SJCRH30 (cell line): ENCODE measurements around the gene CPA4. TPM values are rescaled to one million over a fixed set of nuclear protein-coding genes. Genes with fewer than 3 reads are reported as not detected.

Source experiments
- DNase-seq, 2 experiments: peaks; one replicate each; pipeline ENCODE4 v3.0.0-alpha.2; 2015 to 2020
- H3K27ac ChIP-seq: fragments of 250-450 bp; sonication (Bioruptor Pico); 2 replicates; pipeline ENCODE4 v1.5.1; 2020; ENCODE audit warnings: mild to moderate bottlenecking, moderate library complexity
- H3K27me3 ChIP-seq: fragments of 250-450 bp; sonication (Bioruptor Pico); 2 replicates; pipeline ENCODE4 v1.5.1; 2020; ENCODE audit warnings: mild to moderate bottlenecking, moderate library complexity
- H3K36me3 ChIP-seq: fragments of 250-450 bp; sonication (Bioruptor Pico); 2 replicates; pipeline ENCODE4 v1.5.1; 2020; ENCODE audit warnings: mild to moderate bottlenecking, moderate library complexity
- H3K4me1 ChIP-seq: fragments of 250-450 bp; sonication (Bioruptor Pico); 2 replicates; pipeline ENCODE4 v1.5.1; 2020; ENCODE audit warnings: mild to moderate bottlenecking, moderate library complexity
- H3K4me3 ChIP-seq: fragments of 250-450 bp; sonication (Bioruptor Pico); 2 replicates; pipeline ENCODE4 v1.5.1; 2020; ENCODE audit warnings: mild to moderate bottlenecking, moderate library complexity
- H3K9me3 ChIP-seq: fragments of 250-450 bp; sonication (Bioruptor Pico); replicated peaks from 2 replicates; pipeline ENCODE4 v1.5.1; 2020; ENCODE audit warnings: mild to moderate bottlenecking, moderate library complexity
- total RNA-seq: library from RNA; depleted of rRNA; stranded (reverse); fragments of >200 nt; shearing (Covaris generic); gene quantifications from 2 replicates; pipeline ENCODE4 v1.2.3, GENCODE V29; 2014

CPA4 gene
- total RNA-seq, 1 experiment from 2014 or later, result 3.2 TPM

- H3K27me3 ChIP-seq, result no peaks in the 10 kb centered on the region
- no peaks in the 10 kb centered on the region for H3K9me3 ChIP-seq
- H3K4me1 ChIP-seq, result peaks cover 29% of the 10 kb centered on the region
- no peak overlapping the region for H3K4me3 ChIP-seq
- peak overlapping the region; percentile 98 for H3K27ac ChIP-seq
- no peaks in the 10 kb centered on the region for H3K36me3 ChIP-seq
- peak; percentile 62 to 73 for DNase-seq
Observed at GRCh38 chr7:130270947-130271800, 21.8 kb upstream of the CPA4 start.

- H3K27ac ChIP-seq, result peak overlapping the region; percentile 98
- peak overlapping the region; percentile 55 for H3K4me3 ChIP-seq
- no peaks in the 10 kb centered on the region for H3K36me3 ChIP-seq
- H3K27me3 ChIP-seq, result no peaks in the 10 kb centered on the region
- H3K4me1 ChIP-seq, result peaks cover 42% of the 10 kb centered on the region
- DNase-seq, result peak; percentile 91 to 95
- H3K9me3 ChIP-seq, result no peaks in the 10 kb centered on the region
Observed at GRCh38 chr7:130272381-130273080, 20.4 kb upstream of the CPA4 start.

GRCh38 chr7:130273081-130273932, 19.7 kb upstream of the CPA4 start:
- Histone ChIP-seq H3K27me3 (no peaks in the 10 kb centered on the region), H3K9me3 (no peaks in the 10 kb centered on the region), H3K4me1 (peaks cover 50% of the 10 kb centered on the region), H3K36me3 (no peaks in the 10 kb centered on the region), H3K4me3 (peak overlapping the region; percentile 55), H3K27ac (peak overlapping the region; percentile 98)
- peak; percentile 96 to 99 for DNase-seq

- peak overlapping the region; percentile 55 for H3K4me3 ChIP-seq
Observed at GRCh38 chr7:130273933-130274255, 19.1 kb upstream of the CPA4 start.

GRCh38 chr7:130274296-130274695, 18.7 kb upstream of the CPA4 start:
- Histone ChIP-seq H3K4me1 (peaks cover 56% of the 10 kb centered on the region), H3K36me3 (no peaks in the 10 kb centered on the region), H3K4me3 (peak overlapping the region; percentile 55), H3K9me3 (no peaks in the 10 kb centered on the region), H3K27ac (peak overlapping the region; percentile 98), H3K27me3 (no peaks in the 10 kb centered on the region)
- DNase-seq, result no peak

More at GRCh38 chr7:130273933-130274255, 19.1 kb upstream of the CPA4 start:
- Histone ChIP-seq H3K27me3 (no peaks in the 10 kb centered on the region), H3K36me3 (no peaks in the 10 kb centered on the region), H3K9me3 (no peaks in the 10 kb centered on the region), H3K27ac (peak overlapping the region; percentile 98), H3K4me1 (peaks cover 53% of the 10 kb centered on the region)
- peak; percentile 66 to 83 for DNase-seq

- Histone ChIP-seq H3K36me3 (no peaks in the 10 kb centered on the region), H3K9me3 (no peaks in the 10 kb centered on the region), H3K27me3 (no peaks in the 10 kb centered on the region), H3K4me1 (peaks cover 56% of the 10 kb centered on the region), H3K27ac (peak overlapping the region; percentile 98), H3K4me3 (peak overlapping the region; percentile 55)
- peak; percentile 90 to 94 for DNase-seq
Observed at GRCh38 chr7:130274983-130275591, 17.9 kb upstream of the CPA4 start.

- no peaks in the 10 kb centered on the region for H3K36me3 ChIP-seq
- peak overlapping the region; percentile 55 for H3K4me3 ChIP-seq
- H3K27me3 ChIP-seq, result no peaks in the 10 kb centered on the region
- no peak for DNase-seq
- peak overlapping the region; percentile 98 for H3K27ac ChIP-seq
- H3K4me1 ChIP-seq, result peaks cover 56% of the 10 kb centered on the region
- H3K9me3 ChIP-seq, result no peaks in the 10 kb centered on the region
Observed at GRCh38 chr7:130275826-130276297, 17.1 kb upstream of the CPA4 start.

- no peak overlapping the region for H3K4me3 ChIP-seq
- peak overlapping the region; percentile 98 for H3K27ac ChIP-seq
- peaks cover 45% of the 10 kb centered on the region for H3K4me1 ChIP-seq
- no peaks in the 10 kb centered on the region for H3K27me3 ChIP-seq
- DNase-seq, result peak; percentile 72 to 89
- H3K36me3 ChIP-seq, result no peaks in the 10 kb centered on the region
- no peaks in the 10 kb centered on the region for H3K9me3 ChIP-seq
Observed at GRCh38 chr7:130276796-130277762, 15.9 kb upstream of the CPA4 start.

- peak overlapping the region; percentile 98 for H3K27ac ChIP-seq
- peak; percentile 77 to 80 for DNase-seq
- H3K9me3 ChIP-seq, result no peaks in the 10 kb centered on the region
Observed at GRCh38 chr7:130277763-130278643, 15.0 kb upstream of the CPA4 start.

GRCh38 chr7:130278860-130279259, 14.1 kb upstream of the CPA4 start:
- DNase-seq, result no peak
- H3K4me1 ChIP-seq, result peaks cover 40% of the 10 kb centered on the region
- no peak overlapping the region for H3K27ac ChIP-seq

More at GRCh38 chr7:130277763-130278643, 15.0 kb upstream of the CPA4 start:
- Histone ChIP-seq H3K27me3 (no peaks in the 10 kb centered on the region), H3K4me3 (no peak overlapping the region), H3K4me1 (peaks cover 40% of the 10 kb centered on the region), H3K36me3 (no peaks in the 10 kb centered on the region)

GRCh38 chr7:130279286-130279685, 13.7 kb upstream of the CPA4 start:
- Histone ChIP-seq H3K4me1 (peaks cover 40% of the 10 kb centered on the region), H3K9me3 (no peaks in the 10 kb centered on the region; the same call in 1 of the 2 replicates), H3K27ac (no peak overlapping the region), H3K27me3 (no peaks in the 10 kb centered on the region), H3K4me3 (no peak overlapping the region), H3K36me3 (no peaks in the 10 kb centered on the region)
- no peak for DNase-seq

More at GRCh38 chr7:130278860-130279259, 14.1 kb upstream of the CPA4 start:
- Histone ChIP-seq H3K36me3 (no peaks in the 10 kb centered on the region), H3K4me3 (no peak overlapping the region), H3K9me3 (no peaks in the 10 kb centered on the region; the same call in 1 of the 2 replicates), H3K27me3 (no peaks in the 10 kb centered on the region)

- Histone ChIP-seq H3K36me3 (no peaks in the 10 kb centered on the region), H3K27ac (no peak overlapping the region), H3K27me3 (no peaks in the 10 kb centered on the region), H3K4me3 (no peak overlapping the region), H3K4me1 (peaks cover 35% of the 10 kb centered on the region), H3K9me3 (no peaks in the 10 kb centered on the region; the same call in 1 of the 2 replicates)
- DNase-seq, result no peak
Observed at GRCh38 chr7:130279906-130280305, 13.1 kb upstream of the CPA4 start.
